Right ventricle myocardium superior (tissue), 1 donor: ENCODE results near the gene C19orf85. TPM values are rescaled to one million over a fixed set of nuclear protein-coding genes. Genes with fewer than 3 reads are reported as not detected.
A peak's percentile ranks its signal among the peaks of the same experiment; 100 is the strongest.
"Not testable (repeated sequence)": the region's sequence is repeated elsewhere in the genome, so short reads cannot be mapped to it uniquely, and the experiment has no call there.

Experiments
- ATAC-seq: fragments of 200-7000 bp; cut with Tn5 transposase; one replicate; pipeline ENCODE4 v1.9.1; 2020; ENCODE audit warnings: mild to moderate bottlenecking; ENCODE audit not compliant: poor library complexity
- DNase-seq: peaks from one replicate; pipeline ENCODE4 v3.0.0-alpha.2; 2020
- intact Hi-C: fragments of 100-400 bp; cut with DNase I; formaldehyde crosslinking; loops from one replicate; pipeline ENCODE4 v1.11.2; 2022
- total RNA-seq: library from RNA; stranded (reverse); fragmentation: NEBNext Ultra II Directional; extraction: Animal tissue kit (Norgen Biotek cat#: 25700); gene quantifications from one replicate; pipeline ENCODE4 v1.2.1, GENCODE V29; 2021
- donor health status: DM: no; HTN: yes; CAD: no; lungs with severe emphysema.

Gene C19orf85
- total RNA-seq, 1 donor from 2014 or later: not detected

- intact Hi-C loops: no loop called here
- ATAC-seq (no peak), DNase-seq (no peak)
These were observed 15.1 kb downstream of the C19orf85 start for GRCh38 chr19:55449469-55449868.

- ATAC-seq, DNase-seq, intact Hi-C loops: not testable (repeated sequence)
These were observed 16.4 kb downstream of the C19orf85 start for GRCh38 chr19:55448175-55448490.

GRCh38 chr19:55447421-55448174 lies 17.0 kb downstream of the C19orf85 start:
- DNase-seq: no peak
- ATAC-seq: peak; percentile 55
- intact Hi-C loops: no loop called here

- DNase-seq (no peak), ATAC-seq (no peak)
- intact Hi-C loops: no loop called here
These were observed 18.5 kb downstream of the C19orf85 start for GRCh38 chr19:55446060-55446459.

- intact Hi-C loops: no loop called here
- DNase-seq (no peak), ATAC-seq (no peak)
These were observed 19.9 kb downstream of the C19orf85 start for GRCh38 chr19:55444646-55445045.

GRCh38 chr19:55443824-55444480 lies 20.6 kb downstream of the C19orf85 start:
- no peak for ATAC-seq
- DNase-seq: no peak
- intact Hi-C loops: no loop called here

- ATAC-seq (no peak), DNase-seq (no peak)
- intact Hi-C loops: no loop called here
These were observed 21.3 kb downstream of the C19orf85 start, which contains the start of gene SHISA7 for GRCh38 chr19:55443045-55443823. Gene SHISA7 (minus strand): TSS chr19:55443300. CDS start chr19:55442863, 437 bp downstream.

GRCh38 chr19:55442372-55442961 lies 22.1 kb downstream of the C19orf85 start:
- ATAC-seq (no peak), DNase-seq (no peak)
- intact Hi-C loops: no loop called here

GRCh38 chr19:55441692-55442321 lies 22.7 kb downstream of the C19orf85 start:
- intact Hi-C loops: no loop called here
- ATAC-seq (no peak), DNase-seq (no peak)

- ATAC-seq: no peak
- intact Hi-C loops: no loop called here
- DNase-seq: no peak
These were observed 23.2 kb downstream of the C19orf85 start for GRCh38 chr19:55441319-55441691.

GRCh38 chr19:55440411-55441105 lies 24.0 kb downstream of the C19orf85 start:
- intact Hi-C loops: no loop called here
- no peak for DNase-seq
- no peak for ATAC-seq

- DNase-seq (no peak), ATAC-seq (no peak)
- intact Hi-C loops: no loop called here
These were observed 25.5 kb downstream of the C19orf85 start for GRCh38 chr19:55439052-55439451.

- DNase-seq: peak; percentile 70
- ATAC-seq: peak; percentile 86
- intact Hi-C loops: no loop called here
These were observed 27.1 kb downstream of the C19orf85 start for GRCh38 chr19:55437410-55437809.

GRCh38 chr19:55436847-55437246 lies 27.7 kb downstream of the C19orf85 start:
- DNase-seq (no peak), ATAC-seq (no peak)
- intact Hi-C loops: no loop called here

- ATAC-seq (no peak), DNase-seq (no peak)
- intact Hi-C loops: no loop called here
These were observed 29.5 kb downstream of the C19orf85 start for GRCh38 chr19:55435020-55435419.

GRCh38 chr19:55434356-55434919 lies 30.1 kb downstream of the C19orf85 start:
- no peak for DNase-seq
- no peak for ATAC-seq
- intact Hi-C loops: no loop called here

GRCh38 chr19:55433292-55433691 lies 31.3 kb downstream of the C19orf85 start:
- DNase-seq (no peak), ATAC-seq (no peak)
- intact Hi-C loops: no loop called here
